Type B pancreatic cell (in vitro differentiated cells): ENCODE results near the gene CCDC69. TPM values are rescaled to one million over a fixed set of nuclear protein-coding genes. Genes with fewer than 3 reads are reported as not detected.
A peak's percentile ranks its signal among the peaks of the same experiment; 100 is the strongest.

Source experiments
- DNase-seq: peaks from one replicate; pipeline ENCODE4 v3.0.0; 2021; ENCODE audit warnings: mixed read lengths; ENCODE audit not compliant: unreplicated experiment; ENCODE audit errors: extremely low spot score
- H3K27ac Mint-ChIP-seq: 2 replicates; pipeline ENCODE4 v1.8.0; 2021; ENCODE audit warnings: mild to moderate bottlenecking, mixed read lengths
- H3K27me3 Mint-ChIP-seq: 2 replicates; pipeline ENCODE4 v1.8.0; 2021; ENCODE audit warnings: mixed read lengths
- H3K36me3 Mint-ChIP-seq: 2 replicates; pipeline ENCODE4 v1.8.0; 2021; ENCODE audit warnings: mixed read lengths
- H3K4me1 Mint-ChIP-seq: one replicate; pipeline ENCODE4 v1.8.0; 2021; ENCODE audit warnings: mixed read lengths; ENCODE audit not compliant: unreplicated experiment
- H3K4me3 Mint-ChIP-seq: 2 replicates; pipeline ENCODE4 v1.8.0; 2021; ENCODE audit warnings: mild to moderate bottlenecking, mixed read lengths
- H3K9me3 Mint-ChIP-seq: 2 replicates; pipeline ENCODE4 v1.8.0; 2021; ENCODE audit warnings: mixed read lengths
- CTCF ChIP-seq: fragments of 200-600 bp; sonication (generic); conservative IDR thresholded peaks from 2 replicates; pipeline ENCODE4 v1.5.0; 2021; ENCODE audit warnings: antibody characterized with exemption, mild to moderate bottlenecking
- total RNA-seq: library from RNA; stranded (reverse); gene quantifications from 2 replicates; pipeline ENCODE4 v1.2.1, GENCODE V29; 2021; ENCODE audit warnings: low replicate concordance

The CCDC69 gene
- total RNA-seq, 1 donor from 2014 or later = 11.2 TPM

GRCh38 chr5:151156507-151157420, 67.1 kb downstream of the CCDC69 start:
- Mint-ChIP-seq H3K27me3 (peaks cover 14% of the 10 kb centered on the region), H3K27ac (peak overlapping the region; percentile 82), H3K4me3 (peak overlapping the region; percentile 90), H3K9me3 (no peaks in the 10 kb centered on the region), H3K36me3 (no peaks in the 10 kb centered on the region), H3K4me1 (peaks cover 29% of the 10 kb centered on the region)
- no peak for DNase-seq
- TF ChIP-seq CTCF = peak; percentile 21

- Mint-ChIP-seq H3K27me3 (peaks cover 10% of the 10 kb centered on the region), H3K4me1 (peaks cover 38% of the 10 kb centered on the region), H3K27ac (peak overlapping the region; percentile 82), H3K4me3 (peak overlapping the region; percentile 90), H3K36me3 (no peaks in the 10 kb centered on the region), H3K9me3 (no peaks in the 10 kb centered on the region)
- no peak for TF ChIP-seq CTCF
- no peak for DNase-seq
Measured at GRCh38 chr5:151155775-151156506, 68.0 kb downstream of the CCDC69 start.

- Mint-ChIP-seq H3K27me3 (peaks cover 8% of the 10 kb centered on the region), H3K4me1 (peaks cover 45% of the 10 kb centered on the region), H3K27ac (peak overlapping the region; percentile 46), H3K9me3 (no peaks in the 10 kb centered on the region), H3K36me3 (no peaks in the 10 kb centered on the region), H3K4me3 (peak overlapping the region; percentile 90)
- DNase-seq = no peak
- no peak for TF ChIP-seq CTCF
Measured at GRCh38 chr5:151154931-151155774, 68.7 kb downstream of the CCDC69 start.

GRCh38 chr5:151153766-151154272, 70.1 kb downstream of the CCDC69 start:
- H3K27me3 Mint-ChIP-seq = peaks cover 5% of the 10 kb centered on the region
- no peaks in the 10 kb centered on the region for H3K9me3 Mint-ChIP-seq
- H3K27ac Mint-ChIP-seq = peak overlapping the region; percentile 55
- TF ChIP-seq CTCF = no peak
- no peak for DNase-seq
- no peaks in the 10 kb centered on the region for H3K36me3 Mint-ChIP-seq
- peak overlapping the region; percentile 3 for H3K4me3 Mint-ChIP-seq
- peaks cover 50% of the 10 kb centered on the region for H3K4me1 Mint-ChIP-seq

- Mint-ChIP-seq H3K36me3 (no peaks in the 10 kb centered on the region), H3K9me3 (no peaks in the 10 kb centered on the region), H3K4me1 (peaks cover 49% of the 10 kb centered on the region), H3K4me3 (no peak overlapping the region), H3K27me3 (peaks cover 4% of the 10 kb centered on the region), H3K27ac (peak overlapping the region; percentile 55)
- no peak for DNase-seq
- TF ChIP-seq CTCF = no peak
Measured at GRCh38 chr5:151153300-151153699, 70.6 kb downstream of the CCDC69 start.
